H1 (cell line): ENCODE results near the gene SNTG2. TPM values are rescaled to one million over a fixed set of nuclear protein-coding genes. Genes with fewer than 3 reads are reported as not detected.

Experiments
- RBBP5 ChIP-seq: IDR thresholded peaks from 2 replicates; pipeline ENCODE4 v1.7.1; 2012; ENCODE audit warnings: low read depth, mild to moderate bottlenecking, inconsistent platforms, low read length, moderate library complexity, borderline replicate concordance
- polyA plus RNA-seq, 7 experiments: library from polyadenylated mRNA; depleted of rRNA in 3 of 7; stranded (reverse) in 5 of 7; unstranded in 2 of 7; fragments of >200 nt in 5 of 7; fragments of 200-250 nt in 2 of 7; gene quantifications; 1 replicate in 5 of 7; 2 replicates in 1 of 7; 4 replicates in 1 of 7; pipeline versions ENCODE4 v1.2.1 to v1.2.3, GENCODE V29; 2011 to 2013; ENCODE audit warnings: missing spikeins in 2 of 7, mixed read lengths in 2 of 7
- total RNA-seq: library from RNA; stranded (reverse); fragmentation: NEBNext Ultra II Directional; extraction: Animal tissue kit (Norgen Biotek cat#: 25700); gene quantifications from 2 replicates; pipeline ENCODE4 v1.2.1, GENCODE V29; 2021
- TF ChIP-seq, protein P1 (sequence below), 3 experiments: IDR thresholded peaks; 1 replicate in 2 of 3; 2 replicates in 1 of 3; pipeline versions ENCODE4 v1.5.1 to v1.6.1; 2011; ENCODE audit warnings: low read length in 3 of 3, mild to moderate bottlenecking in 3 of 3, inconsistent platforms in 2 of 3, low read depth in 1 of 3, moderate library complexity in 1 of 3; ENCODE audit not compliant: insufficient read depth in 1 of 3; ENCODE audit errors: control extremely low read depth in 1 of 3

Gene SNTG2
- total and polyA plus RNA-seq, 2 of the 8 experiments (the other 6 are each of a cell fraction or from before 2014, with no cell fraction given), result 6.6 to 18.1 TPM

DNA sequence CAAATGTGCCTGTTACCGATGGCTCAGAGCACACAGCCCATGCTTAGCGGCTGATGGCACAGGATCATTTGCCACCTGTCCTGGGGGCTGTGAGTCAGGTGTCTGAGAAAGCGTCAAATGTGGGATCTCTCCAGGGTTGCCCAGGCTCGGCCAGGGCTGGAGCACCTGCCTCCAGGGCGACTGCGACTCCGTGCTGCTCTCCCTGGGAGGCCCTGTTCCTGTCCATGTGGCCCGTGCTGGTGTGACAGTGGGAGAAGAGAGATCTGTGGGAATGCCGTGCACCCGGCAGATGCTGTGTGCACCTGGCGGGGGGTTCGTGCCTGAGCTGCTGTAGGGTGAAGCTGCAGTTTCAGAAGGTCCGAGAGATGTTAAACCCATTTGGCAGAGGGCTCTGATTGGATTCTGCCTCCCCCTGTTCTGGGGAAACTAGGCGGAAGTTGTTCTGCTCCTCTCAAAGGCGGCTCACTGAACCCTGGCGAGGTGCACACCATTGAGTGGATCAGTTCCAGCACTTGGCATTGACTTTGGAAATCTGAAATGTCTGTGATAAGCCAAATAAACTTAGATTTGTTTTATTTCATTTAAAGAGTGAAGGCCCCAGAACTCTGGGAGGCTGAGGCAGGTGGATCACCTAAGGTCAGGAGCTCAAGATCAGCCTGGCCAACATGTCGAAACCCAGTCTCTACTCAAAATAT, 428.0 kb downstream of the SNTG2 start (continued):
- TF ChIP-seq, protein P1, sequence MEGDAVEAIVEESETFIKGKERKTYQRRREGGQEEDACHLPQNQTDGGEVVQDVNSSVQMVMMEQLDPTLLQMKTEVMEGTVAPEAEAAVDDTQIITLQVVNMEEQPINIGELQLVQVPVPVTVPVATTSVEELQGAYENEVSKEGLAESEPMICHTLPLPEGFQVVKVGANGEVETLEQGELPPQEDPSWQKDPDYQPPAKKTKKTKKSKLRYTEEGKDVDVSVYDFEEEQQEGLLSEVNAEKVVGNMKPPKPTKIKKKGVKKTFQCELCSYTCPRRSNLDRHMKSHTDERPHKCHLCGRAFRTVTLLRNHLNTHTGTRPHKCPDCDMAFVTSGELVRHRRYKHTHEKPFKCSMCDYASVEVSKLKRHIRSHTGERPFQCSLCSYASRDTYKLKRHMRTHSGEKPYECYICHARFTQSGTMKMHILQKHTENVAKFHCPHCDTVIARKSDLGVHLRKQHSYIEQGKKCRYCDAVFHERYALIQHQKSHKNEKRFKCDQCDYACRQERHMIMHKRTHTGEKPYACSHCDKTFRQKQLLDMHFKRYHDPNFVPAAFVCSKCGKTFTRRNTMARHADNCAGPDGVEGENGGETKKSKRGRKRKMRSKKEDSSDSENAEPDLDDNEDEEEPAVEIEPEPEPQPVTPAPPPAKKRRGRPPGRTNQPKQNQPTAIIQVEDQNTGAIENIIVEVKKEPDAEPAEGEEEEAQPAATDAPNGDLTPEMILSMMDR (IDR thresholded peaks at IDR 0.05; ENCODE audit: control extremely low read depth in 1 of 3, insufficient read depth in 1 of 3, low read depth in 1 of 3, low read length in 3 of 3), result no peak
- TF ChIP-seq RBBP5, result no peak
